Spleen (tissue), 7 donors: ENCODE measurements around the gene NUDT4.

ENCODE experiments used
- CTCF ChIP-seq, 11 experiments: fragments of 200-600 bp in 7 of 11; fragments of 450-650 bp in 4 of 11; sonication (generic) in 4 of 11; IDR thresholded peaks in 8 of 11; conservative IDR thresholded peaks in 3 of 11; 1 replicate in 7 of 11; 2 replicates in 4 of 11; pipeline versions ENCODE4 v1.4.0 to v1.8.0; 2016 to 2021; ENCODE audit warnings: antibody characterized with exemption in 11 of 11, inconsistent platforms in 4 of 11, mild to moderate bottlenecking in 1 of 11
- POLR2AphosphoS5 ChIP-seq, 3 donors: sonication (generic); formaldehyde crosslinking; IDR thresholded peaks; one replicate each; pipeline ENCODE4 v1.5.1; 2017; ENCODE audit warnings: antibody characterized with exemption in 3 of 3
- donor health status: DM: no; HTN: no; CAD: no; lungs with moderate emphysema.
- donor health status: DM: no; HTN: no; CAD: no.
- donor health status: DM: no; HTN: no; CAD: no.

- TF ChIP-seq CTCF (IDR thresholded peaks at IDR 0.05 in 8 of 11, conservative IDR thresholded peaks at IDR 0.05 in 3 of 11) (no peak), POLR2AphosphoS5 (IDR thresholded peaks at IDR 0.05) (no peak)
Measured at GRCh38 chr12:93335603-93336162, 42.0 kb upstream of the NUDT4 start.
